ENCODE data around the gene SPAG5.

SPAG5 gene

DNA sequence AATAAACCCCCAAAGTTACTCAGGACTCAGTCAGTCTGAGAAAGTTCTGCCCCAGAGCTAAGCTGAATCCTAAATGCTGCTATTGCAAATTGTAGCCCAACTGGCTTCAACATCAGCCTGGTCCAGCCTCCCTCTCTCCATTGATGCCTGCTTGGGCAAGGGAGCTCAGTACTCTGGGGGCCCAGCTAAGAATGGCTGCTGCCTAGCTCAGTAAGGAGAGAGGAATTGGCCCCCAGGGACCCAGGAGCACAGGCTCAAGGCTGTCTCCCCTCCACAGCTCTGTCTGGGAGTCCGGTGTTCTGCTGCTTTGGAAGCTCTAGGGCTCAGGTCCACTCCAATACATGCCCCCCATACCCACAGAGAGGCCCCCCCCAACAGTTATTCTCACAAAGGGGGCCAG lies 48.0 kb downstream of the SPAG5 start:
- DNase-seq (ENCODE audit: extremely low read depth, low read depth), result no peak
- H3K4me3 ChIP-seq (replicated peaks; ENCODE audit: low read depth, low read length), result no peak overlapping the region
- TF ChIP-seq CTCF (IDR thresholded peaks at IDR 0.05; ENCODE audit: low read depth, low read length, missing control alignments), result no peak

DNA sequence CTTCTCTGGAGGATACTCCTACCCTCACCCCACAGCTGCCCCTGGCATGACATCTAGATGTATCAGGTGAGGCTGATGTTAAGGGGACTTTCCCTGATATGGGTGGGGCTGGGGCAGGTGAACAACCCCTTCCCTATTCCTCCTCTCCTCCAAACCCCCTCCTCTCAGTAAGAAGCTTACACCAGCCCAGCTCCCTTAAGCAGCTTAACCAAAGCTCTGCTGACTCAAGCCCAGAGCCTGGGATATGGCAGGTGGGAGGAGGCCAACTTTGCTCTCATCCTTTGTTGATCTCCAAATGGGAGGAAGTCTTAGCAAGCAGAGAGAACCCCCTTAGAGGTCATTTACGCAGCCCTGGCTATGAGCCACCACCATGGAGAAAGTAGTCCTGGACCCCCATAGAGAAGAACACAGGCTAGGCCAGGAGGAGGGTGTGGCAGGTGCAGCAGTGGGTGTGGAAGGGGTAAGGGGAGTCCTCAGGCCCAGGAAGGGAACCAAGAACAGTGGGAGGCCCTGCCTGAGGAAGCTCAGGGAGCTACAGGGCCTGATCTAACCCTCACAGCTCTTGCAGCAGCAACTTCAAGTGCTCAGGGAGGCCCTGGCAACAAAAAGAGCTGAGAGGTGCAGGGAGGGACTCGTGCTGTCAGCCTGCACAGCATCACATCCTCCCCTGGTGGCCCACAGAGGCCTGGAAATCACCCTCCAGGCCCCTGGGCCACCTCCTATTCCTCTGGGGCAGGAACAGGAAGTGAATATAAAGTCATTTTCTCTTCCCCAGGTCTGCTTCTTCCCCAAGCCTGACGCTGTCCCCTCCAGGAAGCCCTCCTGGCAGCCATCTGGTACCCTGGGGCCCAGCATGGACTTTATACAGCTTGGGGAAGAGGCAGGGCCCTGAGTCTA lies 49.3 kb downstream of the SPAG5 start:
- TF ChIP-seq CTCF (IDR thresholded peaks at IDR 0.05; ENCODE audit: low read depth, low read length, missing control alignments), result no peak
- H3K4me3 ChIP-seq (replicated peaks; ENCODE audit: low read depth, low read length), result no peak overlapping the region
- DNase-seq (ENCODE audit: extremely low read depth, low read depth), result no peak

DNA sequence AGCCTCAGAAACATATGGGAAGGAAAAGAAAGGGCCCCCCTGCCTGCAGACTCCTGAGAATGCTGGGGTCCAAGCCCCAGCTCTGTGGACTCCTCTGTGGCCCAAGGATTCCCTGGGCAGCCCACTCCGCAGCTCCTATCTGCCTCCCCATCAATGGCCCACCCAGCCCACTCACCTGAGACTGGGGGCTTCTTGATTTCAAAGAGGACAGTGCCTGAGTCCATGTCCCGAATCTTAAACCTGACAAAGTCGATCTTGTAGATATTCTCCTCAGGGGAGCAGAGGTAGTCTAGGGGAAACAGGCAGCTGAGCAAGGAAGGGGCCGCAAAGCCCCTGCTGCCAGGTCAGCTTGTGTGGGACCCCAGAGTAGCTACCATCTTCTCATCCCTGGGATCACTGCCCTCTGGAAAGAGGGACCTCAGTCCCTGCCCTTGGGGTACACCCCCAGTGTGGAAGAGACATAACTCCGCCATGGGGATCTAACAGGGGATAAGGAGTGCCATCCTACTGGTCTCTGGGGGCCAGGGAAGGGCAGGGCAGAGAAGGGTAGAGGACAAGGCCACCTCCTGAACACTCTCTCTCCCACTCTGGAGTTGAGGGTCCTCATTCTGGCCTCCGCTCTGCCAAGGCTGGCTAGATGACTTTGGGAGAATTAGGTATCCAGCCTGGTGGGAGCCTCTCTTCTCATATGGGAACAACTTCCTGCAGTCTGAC lies 50.3 kb downstream of the SPAG5 start:
- no peak for DNase-seq (ENCODE audit: extremely low read depth, low read depth)
- TF ChIP-seq CTCF (IDR thresholded peaks at IDR 0.05; ENCODE audit: low read depth, low read length, missing control alignments), result no peak
- no peak overlapping the region for H3K4me3 ChIP-seq (replicated peaks; ENCODE audit: low read depth, low read length)

DNA sequence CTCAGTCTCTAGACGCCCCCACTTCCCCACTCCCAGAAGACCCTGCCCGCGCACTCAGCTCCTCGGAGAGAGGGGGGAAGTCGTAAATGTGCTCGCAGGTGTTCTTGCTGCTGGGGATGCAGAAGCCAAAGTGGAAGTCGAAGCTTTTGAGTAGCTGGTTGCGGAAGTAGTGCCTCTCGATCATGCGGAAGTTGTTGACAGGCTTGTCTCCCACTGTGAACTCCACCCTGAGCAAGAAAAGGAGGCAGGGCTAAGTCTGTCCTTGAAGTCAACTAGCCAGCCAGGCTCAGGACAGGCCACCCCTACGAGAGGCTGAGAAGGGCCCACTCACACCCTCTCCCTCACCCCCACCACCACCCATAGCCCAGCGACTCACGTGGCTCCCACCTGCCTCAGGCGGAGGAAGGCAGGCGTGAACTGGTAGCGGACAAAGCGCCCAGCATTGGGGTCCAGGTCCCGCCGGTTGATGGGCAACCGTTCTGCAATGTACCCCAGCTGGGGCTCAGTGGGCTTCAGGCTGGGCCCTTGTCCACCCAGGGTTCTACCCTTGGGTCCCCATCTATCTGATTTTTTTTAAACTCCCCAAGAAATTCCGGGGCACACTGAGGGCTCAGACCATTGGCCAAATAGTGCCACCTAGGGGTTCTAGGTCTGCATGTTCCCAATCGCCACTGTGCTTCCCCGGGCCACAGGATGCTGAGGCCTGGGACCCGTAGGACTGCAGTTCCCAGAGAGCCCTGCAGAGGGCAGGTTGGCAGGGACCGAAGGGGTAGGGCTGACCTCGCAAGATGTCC lies 51.0 kb downstream of the SPAG5 start:
- peak; percentile 31 for DNase-seq (ENCODE audit: extremely low read depth, low read depth)
- peak; percentile 98 for TF ChIP-seq CTCF (IDR thresholded peaks at IDR 0.05; ENCODE audit: low read depth, low read length, missing control alignments)
- H3K4me3 ChIP-seq (replicated peaks; ENCODE audit: low read depth, low read length), result no peak overlapping the region

DNA sequence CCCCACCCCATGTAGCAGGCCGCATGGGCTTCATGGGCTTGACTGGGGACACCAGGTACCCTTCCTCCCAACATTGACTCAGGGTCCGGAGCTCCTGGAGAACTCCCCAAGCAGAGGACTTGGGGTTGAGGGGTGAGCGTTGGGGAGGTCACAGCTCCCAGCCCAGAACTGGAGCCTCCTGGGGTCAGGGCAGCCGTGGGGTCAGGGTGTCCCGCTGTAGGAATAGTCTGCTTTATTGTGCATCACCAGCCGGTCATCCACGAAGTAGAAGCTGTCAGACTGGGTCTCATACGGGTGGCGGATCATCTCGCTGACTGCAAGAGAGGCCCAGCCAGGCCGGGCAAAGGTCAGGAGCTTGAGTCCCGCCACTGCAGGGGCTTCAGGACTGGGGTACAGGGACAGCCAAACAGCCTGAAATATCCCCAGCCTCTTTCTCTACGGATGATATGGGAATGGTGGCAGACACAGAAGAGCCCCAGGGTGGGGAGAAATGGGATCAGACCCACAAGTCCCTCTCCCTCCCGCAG lies 51.7 kb downstream of the SPAG5 start:
- no peak for DNase-seq (ENCODE audit: extremely low read depth, low read depth)
- TF ChIP-seq CTCF (IDR thresholded peaks at IDR 0.05; ENCODE audit: low read depth, low read length, missing control alignments), result no peak
- H3K4me3 ChIP-seq (replicated peaks; ENCODE audit: low read depth, low read length), result no peak overlapping the region

DNA sequence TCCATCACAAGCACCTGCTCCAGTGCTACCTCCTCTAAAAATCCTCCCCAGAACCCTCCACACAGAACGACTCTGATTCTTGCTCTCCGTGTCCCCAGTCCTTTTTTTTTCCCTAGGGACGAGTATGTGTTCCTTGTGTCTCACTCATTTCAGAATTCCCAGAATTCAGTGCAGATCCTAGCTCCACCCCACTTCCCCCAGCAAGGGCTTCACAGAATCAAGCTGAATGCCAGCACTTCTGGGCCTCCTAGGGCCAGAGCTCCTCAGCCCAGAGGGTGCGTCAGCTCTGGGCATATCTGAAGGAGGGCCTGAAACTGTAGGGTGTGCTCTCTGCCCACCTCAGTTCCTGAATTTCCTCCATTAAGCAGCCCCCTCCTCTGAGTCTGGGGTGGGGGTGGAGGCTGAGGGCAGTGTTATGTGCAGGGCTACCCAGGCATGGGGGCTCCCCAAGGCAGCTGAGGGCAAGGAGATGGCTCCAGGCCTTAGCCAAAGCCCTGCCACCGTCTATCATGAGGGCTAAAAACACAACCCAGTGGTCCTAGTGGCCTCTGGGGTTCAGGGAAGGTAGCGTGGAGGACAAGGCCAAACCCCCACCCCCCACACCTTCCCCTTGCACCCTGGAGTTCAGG lies 52.9 kb downstream of the SPAG5 start:
- DNase-seq (ENCODE audit: extremely low read depth, low read depth), result no peak
- TF ChIP-seq CTCF (IDR thresholded peaks at IDR 0.05; ENCODE audit: low read depth, low read length, missing control alignments), result no peak
- H3K4me3 ChIP-seq (replicated peaks; ENCODE audit: low read depth, low read length), result no peak overlapping the region
